Psoas muscle (tissue), 8 donors: ENCODE results near the gene GAP43. TPM values are rescaled to one million over a fixed set of nuclear protein-coding genes. Genes with fewer than 3 reads are reported as not detected.

ENCODE experiments used
- ATAC-seq, 4 donors: fragments of 200-7000 bp; cut with Tn5 transposase; one replicate each; pipeline ENCODE4 v1.9.1; 2020; ENCODE audit warnings: moderate library complexity in 3 of 4, mild to moderate bottlenecking in 2 of 4
- DNase-seq, 2 donors: peaks; one replicate each; pipeline ENCODE4 v3.0.0-alpha.2; 2020
- H3K27ac ChIP-seq: fragments of 200-600 bp; one replicate; pipeline ENCODE4 v1.8.0; 2022
- H3K27me3 ChIP-seq, 3 donors: fragments of 200-600 bp in 1 of 3; one replicate each; pipeline versions ENCODE4 v1.6.1 to v1.8.0; 2013 to 2022; ENCODE audit warnings: low read length in 2 of 3, mild to moderate bottlenecking in 2 of 3, moderate library complexity in 1 of 3; ENCODE audit not compliant: insufficient read depth in 3 of 3
- H3K36me3 ChIP-seq, 2 donors: fragments of 200-600 bp in 1 of 2; one replicate each; pipeline versions ENCODE4 v1.6.1 to v1.8.0; 2013 to 2022; ENCODE audit warnings: low read depth in 1 of 2, mild to moderate bottlenecking in 1 of 2, moderate library complexity in 1 of 2; ENCODE audit not compliant: insufficient read depth in 1 of 2
- H3K4me1 ChIP-seq: fragments of 200-600 bp; one replicate; pipeline ENCODE4 v1.8.0; 2022
- H3K4me3 ChIP-seq: fragments of 200-600 bp; one replicate; pipeline ENCODE4 v1.8.0; 2022; ENCODE audit warnings: mild to moderate bottlenecking
- H3K9me3 ChIP-seq: fragments of 200-600 bp; one replicate; pipeline ENCODE4 v1.8.0; 2022
- CTCF ChIP-seq: fragments of 200-600 bp; IDR thresholded peaks from one replicate; pipeline ENCODE4 v1.8.0; 2022; ENCODE audit warnings: antibody characterized with exemption
- WGBS, 3 donors: extraction: QIAGEN DNeasy Blood & Tissue Kit; methylation state at CpG; one replicate each; pipeline versions ENCODE4 v1.1.6 to v1.1.7; 2013; 5-methylcytosine and 5-hydroxymethylcytosine counted together
- intact Hi-C, 2 donors: fragments of 100-400 bp; cut with DNase I; formaldehyde crosslinking; loops; one replicate each; pipeline versions ENCODE4 v1.11.0 to v1.14.2; 2022
- polyA plus RNA-seq, 3 donors: library from polyadenylated mRNA; stranded (reverse); fragments of 200-250 nt; gene quantifications; one replicate each; pipeline ENCODE4 v1.2.3, GENCODE V29; 2013
- total RNA-seq, 4 donors: library from RNA; stranded (reverse); fragmentation: NEBNext Ultra II Directional in 2 of 4; extraction: Animal tissue kit (Norgen Biotek cat#: 25700) in 2 of 4; gene quantifications; one replicate each; pipeline versions ENCODE4 v1.2.1 to v1.2.4, GENCODE V29; 2021 to 2023
- donor health status: healthy with polysubstance abuse.
- donor health status: DM: no; HTN: no; CAD: no; lungs with moderate emphysema.
- donor health status: Bipolar disorder and iron deficiency.
- donor health status: healthy.
- donor health status: DM: yes; HTN: yes; CAD: no.
- donor health status: DM: no; HTN: no; CAD: no.
- donor health status: DM: no; HTN: no; CAD: no.
- donor health status: DM: yes; HTN: yes; CAD: no.

The GAP43 gene
- total and polyA plus RNA-seq, 7 donors, result 0.05 to 0.56 (median 0.35) TPM; not detected in 2

DNA sequence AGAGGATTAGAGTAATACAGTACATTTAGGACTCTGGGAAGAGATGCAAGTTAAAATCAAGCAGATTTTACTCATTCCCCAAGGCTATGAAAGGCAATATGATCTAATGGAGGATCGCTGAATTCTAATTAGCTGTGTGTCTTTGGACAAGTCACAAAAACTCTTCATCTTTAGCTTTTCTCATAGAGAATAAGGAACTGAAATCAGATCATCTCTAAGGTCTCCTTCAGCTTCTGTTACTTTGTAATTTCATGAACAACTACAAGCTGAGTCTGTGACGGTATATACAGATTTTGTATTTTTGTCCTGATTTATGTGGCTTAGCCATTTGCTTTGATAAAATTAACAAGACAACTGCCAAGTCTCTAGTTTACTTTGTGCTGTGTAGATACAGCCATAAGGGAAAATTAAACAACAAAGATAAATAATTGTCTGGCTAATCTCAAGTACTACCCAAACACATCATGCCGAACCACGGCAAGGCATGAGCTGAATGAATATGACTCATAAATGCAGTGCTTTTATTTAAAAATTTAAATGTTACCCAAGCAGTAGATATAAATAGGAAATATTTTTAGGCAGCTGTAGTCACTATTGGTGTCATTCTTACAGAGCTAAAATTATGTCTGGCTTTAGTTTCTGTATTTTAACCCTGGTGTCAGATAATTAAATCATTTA lies 81.5 kb downstream of the GAP43 start:
- TF ChIP-seq CTCF, result no peak
- DNase-seq, result no peak
- no peak overlapping the region for H3K4me3 ChIP-seq
- no peaks in the 10 kb centered on the region for H3K36me3 ChIP-seq
- H3K27ac ChIP-seq, result no peak overlapping the region
- 90 to 96% (median 94%) methylated on average over 4 of the region's 4 CpGs for WGBS, 3 donors
- intact Hi-C loops, result no loop called here
- no peaks in the 10 kb centered on the region for H3K4me1 ChIP-seq
- no peaks in the 10 kb centered on the region for H3K9me3 ChIP-seq
- H3K27me3 ChIP-seq, result no peaks in the 10 kb centered on the region
- ATAC-seq, result no peak

DNA sequence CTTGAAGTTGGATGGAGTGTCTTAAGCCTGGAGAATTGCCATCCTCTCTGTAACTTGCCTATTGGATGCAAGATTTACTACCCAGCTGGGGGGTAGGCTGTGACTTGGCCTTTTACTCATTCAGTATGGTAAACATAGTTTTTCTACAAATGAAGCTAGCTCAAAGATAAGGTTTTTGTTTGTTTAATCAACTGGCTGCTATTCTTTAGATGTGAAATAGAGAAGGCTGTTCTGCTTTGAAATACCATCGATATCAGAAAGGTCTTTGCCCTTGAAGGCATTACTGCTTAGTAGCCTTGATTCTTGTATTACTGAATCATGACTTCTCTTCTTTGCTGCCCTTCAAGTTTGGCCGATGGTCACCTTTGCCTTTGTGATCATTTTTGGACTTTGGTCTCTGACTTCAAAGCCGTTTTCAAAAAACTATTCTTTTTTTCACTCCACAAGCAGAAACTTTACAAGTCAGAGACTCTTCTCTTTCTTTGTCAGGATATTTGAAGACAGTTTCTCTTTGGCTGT lies 83.1 kb downstream of the GAP43 start:
- no peak overlapping the region for H3K27ac ChIP-seq
- ATAC-seq (no peak), DNase-seq (no peak)
- no peaks in the 10 kb centered on the region for H3K27me3 ChIP-seq
- no peak overlapping the region for H3K4me3 ChIP-seq
- intact Hi-C loops, result no loop called here
- no peaks in the 10 kb centered on the region for H3K9me3 ChIP-seq
- WGBS, 3 donors, result 86 to 93% (median 93%) methylated on average over 3 of the region's 3 CpGs
- TF ChIP-seq CTCF, result no peak
- H3K4me1 ChIP-seq, result no peaks in the 10 kb centered on the region
- no peaks in the 10 kb centered on the region for H3K36me3 ChIP-seq

DNA sequence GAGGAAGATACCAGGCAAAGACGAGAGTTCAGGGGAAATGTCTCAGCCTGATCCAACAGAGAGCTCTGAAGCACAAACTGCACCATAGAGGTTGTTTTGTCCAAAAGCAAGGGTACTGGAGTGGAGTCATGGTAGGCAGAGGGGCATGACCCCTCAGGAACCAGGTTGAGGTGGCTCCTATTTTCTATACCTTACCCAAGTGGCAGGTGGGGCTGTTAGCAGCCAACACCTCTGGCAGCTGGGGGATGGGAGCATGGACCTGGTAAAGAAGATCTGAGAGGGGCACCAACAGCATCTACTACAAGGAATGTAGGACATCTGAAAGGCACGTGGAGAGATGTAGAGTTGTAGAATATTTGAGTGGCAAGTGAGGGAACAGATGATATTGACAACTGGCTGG lies 85.2 kb downstream of the GAP43 start:
- ATAC-seq (no peak), DNase-seq (no peak)
- intact Hi-C loops, result no loop called here
- Histone ChIP-seq H3K36me3 (no peaks in the 10 kb centered on the region), H3K4me3 (no peak overlapping the region), H3K9me3 (no peaks in the 10 kb centered on the region), H3K27me3 (no peaks in the 10 kb centered on the region), H3K27ac (no peak overlapping the region), H3K4me1 (no peaks in the 10 kb centered on the region)
- WGBS, 3 donors, result 69 to 78% (median 74%) methylated on average over 2 of the region's 2 CpGs
- no peak for TF ChIP-seq CTCF

DNA sequence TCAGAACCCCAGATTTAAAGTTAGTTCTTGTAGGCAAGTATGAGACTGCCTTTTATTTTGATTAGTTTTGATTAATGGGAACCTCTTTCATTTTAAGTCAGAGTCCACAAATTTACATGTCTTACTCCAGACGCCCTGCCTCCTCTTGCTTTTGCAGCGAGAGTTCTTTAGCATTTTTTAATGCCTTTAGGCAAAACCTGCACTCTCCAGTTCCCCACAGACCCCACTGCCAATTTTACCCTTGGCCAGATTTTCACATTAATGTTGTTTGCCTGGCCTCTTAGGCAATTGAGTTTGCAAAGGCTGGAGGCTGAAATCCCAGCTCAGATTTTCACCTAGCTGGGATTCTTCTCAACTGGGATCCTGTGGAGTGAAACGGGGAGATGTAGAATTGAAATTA lies 85.8 kb downstream of the GAP43 start:
- H3K4me1 ChIP-seq, result no peaks in the 10 kb centered on the region

More for the DNA sequence above, 85.8 kb downstream of the GAP43 start:
- WGBS, 3 donors, result 80 to 87% (median 82%) methylated on average over 3 of the region's 3 CpGs
- H3K27me3 ChIP-seq, result no peaks in the 10 kb centered on the region
- H3K36me3 ChIP-seq, result no peaks in the 10 kb centered on the region
- intact Hi-C loops, result no loop called here
- TF ChIP-seq CTCF, result no peak
- no peaks in the 10 kb centered on the region for H3K9me3 ChIP-seq
- H3K4me3 ChIP-seq, result no peak overlapping the region
- DNase-seq, result no peak
- no peak overlapping the region for H3K27ac ChIP-seq
- no peak for ATAC-seq
